NT2/D1 (cell line): ENCODE data around the gene NFIX.

Source experiments
- DNase-seq: peaks from one replicate; pipeline ENCODE4 v3.0.0-alpha.2; 2011; ENCODE audit warnings: low read depth, low spot score
- H3K27me3 ChIP-seq: 2 replicates; pipeline ENCODE4 v1.6.0; 2011; ENCODE audit warnings: mild to moderate bottlenecking; ENCODE audit not compliant: insufficient read length, insufficient read depth
- H3K36me3 ChIP-seq: 2 replicates; pipeline ENCODE4 v1.6.1; 2011; ENCODE audit warnings: mild to moderate bottlenecking, low read length, mixed read lengths; ENCODE audit not compliant: insufficient read depth, insufficient read length
- H3K4me1 ChIP-seq: 2 replicates; pipeline ENCODE4 v1.5.1; 2011; ENCODE audit not compliant: insufficient read depth, insufficient read length
- H3K4me3 ChIP-seq: 2 replicates; pipeline ENCODE4 v1.5.1; 2011; ENCODE audit warnings: low read depth; ENCODE audit not compliant: insufficient read length
- H3K9ac ChIP-seq: 2 replicates; pipeline ENCODE4 v1.6.0; 2011; ENCODE audit warnings: low read depth; ENCODE audit not compliant: insufficient read length
- H3K9me3 ChIP-seq: 2 replicates; pipeline ENCODE4 v1.5.1; 2011; ENCODE audit warnings: mild to moderate bottlenecking, low read length; ENCODE audit not compliant: insufficient read depth
- SUZ12 ChIP-seq: IDR thresholded peaks from 2 replicates; pipeline ENCODE4 v1.6.1; 2011; ENCODE audit not compliant: insufficient read length, insufficient read depth; ENCODE audit errors: extremely low read depth
- YY1 ChIP-seq: IDR thresholded peaks from 2 replicates; pipeline ENCODE4 v1.6.1; 2011; ENCODE audit not compliant: insufficient read length, insufficient read depth
- ZNF274 ChIP-seq: IDR thresholded peaks from 2 replicates; pipeline ENCODE4 v1.6.1; 2011; ENCODE audit warnings: mild to moderate bottlenecking, low read depth, low read length

Gene NFIX

DNA sequence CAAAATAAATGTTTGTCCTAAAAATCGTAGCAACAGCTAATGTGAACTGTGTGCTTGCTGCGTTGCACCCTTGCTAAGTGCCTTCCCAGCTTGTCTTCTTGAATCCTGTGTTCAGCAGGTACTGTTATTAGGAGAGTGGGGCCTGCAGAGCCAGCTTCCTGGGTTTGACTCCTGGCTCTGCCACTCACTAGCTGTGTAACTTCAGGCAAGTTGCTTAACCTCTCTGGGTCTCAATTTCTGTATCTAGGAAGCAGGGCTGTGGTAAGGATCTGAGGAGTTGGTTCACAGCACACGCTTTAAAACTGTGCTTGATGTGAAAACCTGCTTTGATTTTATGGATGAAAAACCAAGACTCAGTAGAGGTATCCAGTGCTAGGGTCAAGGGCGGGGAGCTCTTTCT, 10.0 kb downstream of the NFIX start:
- H3K4me1 ChIP-seq, result peaks cover 10% of the 10 kb centered on the region
- DNase-seq, result no peak
- H3K27me3 ChIP-seq, result peaks cover 84% of the 10 kb centered on the region
- no peaks in the 10 kb centered on the region for H3K9me3 ChIP-seq
- TF ChIP-seq YY1 (no peak), SUZ12 (no peak), ZNF274 (no peak)
- no peak overlapping the region for H3K9ac ChIP-seq
- H3K36me3 ChIP-seq, result no peaks in the 10 kb centered on the region
- no peak overlapping the region for H3K4me3 ChIP-seq

DNA sequence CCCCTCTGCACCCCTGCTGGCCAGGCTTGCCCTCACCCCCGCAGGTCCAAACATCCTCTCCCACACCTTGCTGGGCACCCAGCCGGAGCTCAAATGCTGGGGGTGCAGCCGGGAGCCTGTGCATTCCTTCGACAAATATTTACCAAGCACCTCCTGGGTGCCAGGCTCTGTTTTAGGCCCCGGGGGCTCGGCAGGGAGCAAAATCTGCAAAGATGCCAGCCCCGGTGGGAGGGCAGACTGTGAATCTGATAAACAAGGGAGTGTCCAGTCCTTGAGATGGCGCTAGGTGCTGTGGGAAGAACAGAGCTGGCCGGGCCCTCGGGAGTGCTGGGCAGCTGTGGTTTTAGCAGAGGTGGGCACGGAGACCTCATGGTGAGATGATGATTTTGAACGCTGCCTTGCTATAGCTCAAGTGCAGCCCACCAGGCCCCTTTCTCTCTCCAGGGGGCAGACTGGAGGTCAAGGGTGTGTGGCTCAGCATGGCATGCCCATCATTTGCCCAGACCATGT, 10.6 kb downstream of the NFIX start:
- Histone ChIP-seq H3K4me3 (no peak overlapping the region), H3K36me3 (no peaks in the 10 kb centered on the region), H3K27me3 (peaks cover 84% of the 10 kb centered on the region), H3K9ac (no peak overlapping the region), H3K4me1 (peaks cover 15% of the 10 kb centered on the region), H3K9me3 (no peaks in the 10 kb centered on the region)
- TF ChIP-seq YY1 (no peak), SUZ12 (no peak), ZNF274 (no peak)
- DNase-seq, result no peak

DNA sequence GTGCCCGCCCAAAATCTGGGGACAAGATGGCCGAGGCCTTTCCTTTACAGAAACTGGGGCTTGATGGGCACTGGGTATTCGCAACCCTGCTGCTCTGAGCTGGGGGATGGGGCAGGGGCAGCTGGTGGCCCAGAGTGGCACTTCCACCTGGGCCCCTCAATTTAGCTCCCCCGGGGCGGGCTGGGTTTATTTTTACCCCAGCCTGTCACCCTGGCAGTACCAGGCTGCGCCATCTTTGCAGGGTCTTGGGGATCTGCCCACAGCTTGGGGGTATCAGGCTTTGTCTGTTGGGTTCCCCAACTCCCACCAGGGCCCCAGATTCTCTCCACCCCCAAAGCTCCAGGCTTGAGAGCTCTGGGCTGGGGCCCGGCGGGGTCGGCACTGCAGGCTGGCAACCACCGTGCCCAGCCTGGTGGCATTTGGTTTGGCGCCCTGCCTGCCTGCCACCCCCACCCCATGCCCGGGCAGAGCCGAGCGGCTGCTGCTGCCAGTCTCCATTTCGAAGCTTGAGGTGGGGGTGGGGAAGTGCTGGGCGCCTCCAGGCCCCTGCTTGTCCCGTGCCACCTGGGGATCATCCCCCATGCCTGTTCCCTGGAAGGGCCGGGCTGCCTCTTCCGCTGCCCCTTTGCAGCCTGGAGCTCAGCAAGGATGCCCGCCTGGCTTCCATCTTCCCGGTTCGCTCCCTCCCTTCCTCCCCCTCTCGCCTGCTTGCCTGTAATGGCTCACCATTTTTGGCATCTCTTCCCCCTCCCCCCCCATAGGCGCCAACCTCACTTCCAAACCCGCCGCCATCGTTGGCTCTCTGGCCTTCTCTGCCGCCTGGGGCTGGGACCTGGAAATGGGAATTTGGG, 11.4 kb downstream of the NFIX start:
- no peak overlapping the region for H3K4me3 ChIP-seq
- H3K27me3 ChIP-seq, result peaks cover 84% of the 10 kb centered on the region
- H3K9me3 ChIP-seq, result no peaks in the 10 kb centered on the region
- TF ChIP-seq ZNF274, result no peak
- no peak for TF ChIP-seq YY1
- TF ChIP-seq SUZ12, result no peak
- DNase-seq, result no peak
- H3K4me1 ChIP-seq, result peaks cover 15% of the 10 kb centered on the region
- no peak overlapping the region for H3K9ac ChIP-seq
- H3K36me3 ChIP-seq, result no peaks in the 10 kb centered on the region

DNA sequence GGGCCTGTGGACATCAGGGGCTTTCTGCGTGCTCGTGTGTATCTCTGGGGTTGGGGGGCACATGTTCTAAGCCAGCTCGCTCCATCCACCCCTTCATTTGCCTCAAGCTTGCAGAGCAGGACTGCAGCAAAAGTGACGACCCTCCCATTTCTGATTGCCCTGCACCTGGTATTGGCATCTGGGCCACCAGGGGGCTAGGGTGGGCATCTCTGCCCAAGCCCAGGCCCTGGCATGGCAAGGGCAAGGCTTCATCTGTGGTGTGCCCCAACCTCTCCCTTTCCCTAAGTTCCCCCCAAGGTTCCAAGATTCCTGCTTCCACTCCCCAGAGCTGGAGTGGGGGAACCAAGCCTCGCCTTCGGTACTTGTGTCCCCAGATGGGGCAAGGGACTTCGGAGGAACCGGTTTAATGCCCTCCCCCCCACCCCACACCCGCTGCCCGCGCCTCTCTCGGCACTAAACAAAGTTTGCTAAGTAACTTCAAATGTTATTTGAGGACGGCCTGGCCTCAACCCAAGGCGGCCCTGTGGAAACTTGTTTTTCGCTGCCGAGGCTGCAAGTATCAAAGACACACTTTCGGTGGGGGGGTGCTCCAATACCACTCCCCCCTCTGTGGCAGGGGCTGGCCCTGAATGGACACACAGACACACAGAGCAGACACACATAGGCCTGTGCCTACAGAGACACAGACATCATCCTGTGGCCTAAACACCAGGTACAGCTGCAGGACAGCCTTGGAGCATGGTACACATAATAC, 12.2 kb downstream of the NFIX start:
- Histone ChIP-seq H3K4me1 (peaks cover 19% of the 10 kb centered on the region), H3K9ac (no peak overlapping the region), H3K27me3 (peaks cover 92% of the 10 kb centered on the region), H3K9me3 (peaks cover 5% of the 10 kb centered on the region; the same call in 1 of the 2 replicates), H3K4me3 (no peak overlapping the region), H3K36me3 (no peaks in the 10 kb centered on the region)
- DNase-seq, result no peak
- TF ChIP-seq SUZ12 (no peak), YY1 (no peak), ZNF274 (no peak)

DNA sequence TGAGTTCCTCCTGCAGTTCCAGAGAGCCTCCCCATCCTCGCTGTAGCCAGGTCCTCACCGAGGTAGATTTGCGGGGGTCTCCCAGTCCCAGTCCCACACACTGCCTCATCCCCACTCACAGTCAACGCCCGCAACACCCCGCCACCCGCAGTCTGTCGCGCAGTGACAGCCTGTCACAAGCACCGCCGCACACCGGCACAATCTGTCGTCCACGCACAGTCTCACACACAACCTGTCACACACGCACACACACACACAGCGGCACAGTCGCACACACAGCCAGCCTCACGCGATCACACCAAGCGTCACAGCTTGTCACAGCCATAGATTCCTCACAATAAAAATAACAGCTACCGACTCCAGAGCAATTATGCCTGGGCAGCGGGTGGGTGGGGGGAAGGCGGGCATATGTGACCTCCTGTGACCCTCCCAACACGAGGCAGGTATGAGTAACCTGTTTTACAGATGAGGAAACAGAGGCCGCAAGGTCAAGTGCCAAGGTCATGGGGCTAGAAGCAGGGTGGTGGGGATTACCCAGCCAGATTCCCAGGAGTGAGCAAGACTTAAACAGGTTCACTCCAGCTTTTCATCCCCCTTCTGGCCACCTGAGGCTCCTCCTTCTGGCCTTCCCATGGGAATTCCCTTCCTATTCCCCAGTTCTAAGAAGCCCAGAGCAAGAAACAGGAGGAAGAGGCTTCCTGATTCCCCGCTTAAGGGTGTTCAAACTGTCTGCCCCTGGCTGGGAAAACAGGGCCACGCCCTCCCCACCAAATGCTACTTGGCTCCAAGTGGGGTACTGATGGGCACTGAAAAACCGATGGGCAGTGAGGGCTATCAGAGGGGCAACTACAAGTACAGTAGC, 13.9 kb downstream of the NFIX start:
- no peaks in the 10 kb centered on the region for H3K36me3 ChIP-seq
- peaks cover 19% of the 10 kb centered on the region for H3K4me1 ChIP-seq
- no peak for DNase-seq
- no peak overlapping the region for H3K9ac ChIP-seq
- TF ChIP-seq SUZ12 (no peak), ZNF274 (no peak), YY1 (no peak)
- H3K27me3 ChIP-seq, result peaks cover 97% of the 10 kb centered on the region
- H3K4me3 ChIP-seq, result no peak overlapping the region
- H3K9me3 ChIP-seq, result peaks cover 5% of the 10 kb centered on the region; the same call in 1 of the 2 replicates

- Histone ChIP-seq H3K27me3 (peaks cover 100% of the 10 kb centered on the region), H3K4me1 (peaks cover 19% of the 10 kb centered on the region), H3K4me3 (peak overlapping the region; percentile 18), H3K9me3 (peaks cover 5% of the 10 kb centered on the region; the same call in 1 of the 2 replicates), H3K9ac (peak overlapping the region; percentile 57), H3K36me3 (no peaks in the 10 kb centered on the region)
- no peak for DNase-seq
- TF ChIP-seq SUZ12 (peak; percentile 96), ZNF274 (no peak)
Observed at GRCh38 chr19:13010038-13010991, 15.0 kb downstream of the NFIX start.
